ENCODE measurements around the gene CASP6.

The CASP6 gene

GRCh38 chr4:109672169-109672930, 30.9 kb downstream of the CASP6 start:
- no peak for DNase-seq (ENCODE audit: low read depth in 2 of 2, low spot score in 1 of 2)

GRCh38 chr4:109671350-109671749, 31.9 kb downstream of the CASP6 start:
- no peak for DNase-seq (ENCODE audit: low read depth in 2 of 2, low spot score in 1 of 2)

- no peak for DNase-seq (ENCODE audit: low read depth in 2 of 2, low spot score in 1 of 2)
Observed at GRCh38 chr4:109665783-109666485, 37.3 kb downstream of the CASP6 start.

GRCh38 chr4:109662771-109663170, 40.5 kb downstream of the CASP6 start:
- no peak for DNase-seq (ENCODE audit: low read depth in 2 of 2, low spot score in 1 of 2)

- DNase-seq (ENCODE audit: low read depth in 2 of 2, low spot score in 1 of 2): no peak
Observed at GRCh38 chr4:109662116-109662515, 41.1 kb downstream of the CASP6 start.

GRCh38 chr4:109658871-109659410, 44.3 kb downstream of the CASP6 start:
- no peak for DNase-seq (ENCODE audit: low read depth in 2 of 2, low spot score in 1 of 2)

GRCh38 chr4:109657854-109658418, 45.3 kb downstream of the CASP6 start:
- no peak for DNase-seq (ENCODE audit: low read depth in 2 of 2, low spot score in 1 of 2)

- DNase-seq (ENCODE audit: low read depth in 2 of 2, low spot score in 1 of 2): no peak
Observed at GRCh38 chr4:109655396-109655795, 47.8 kb downstream of the CASP6 start.

GRCh38 chr4:109649872-109650271, 53.4 kb downstream of the CASP6 start:
- DNase-seq (ENCODE audit: low read depth in 2 of 2, low spot score in 1 of 2): no peak

GRCh38 chr4:109648997-109649575, 54.2 kb downstream of the CASP6 start:
- DNase-seq (ENCODE audit: low read depth in 2 of 2, low spot score in 1 of 2): no peak

- DNase-seq (ENCODE audit: low read depth in 2 of 2, low spot score in 1 of 2): no peak
Observed at GRCh38 chr4:109648266-109648996, 54.8 kb downstream of the CASP6 start.

GRCh38 chr4:109645874-109646710, 57.2 kb downstream of the CASP6 start:
- DNase-seq (ENCODE audit: low read depth in 2 of 2, low spot score in 1 of 2): no peak

- no peak for DNase-seq (ENCODE audit: low read depth in 2 of 2, low spot score in 1 of 2)
Observed at GRCh38 chr4:109640644-109641043, 62.6 kb downstream of the CASP6 start.

Measured in stimulated activated CD8-positive, alpha-beta memory T cell treated with anti-CD3 and anti-CD28 coated beads, Interleukin-4, amount 100 ng/mL, for 4 hours (primary cell).